GM10266 (cell line): ENCODE data around the gene HRH2.

ENCODE experiments used
- DNase-seq: peaks from one replicate; pipeline ENCODE4 v3.0.0; 2012; ENCODE audit errors: extremely low spot score
- CTCF ChIP-seq: IDR thresholded peaks from 2 replicates; pipeline ENCODE4 v1.5.1; 2012; ENCODE audit warnings: mild to moderate bottlenecking, low read depth; ENCODE audit not compliant: control insufficient read depth, insufficient read depth; ENCODE audit errors: missing control alignments

Gene HRH2

GRCh38 chr5:175710326-175710725, 52.5 kb downstream of the HRH2 start:
- DNase-seq = no peak
- no peak for TF ChIP-seq CTCF

- no peak for DNase-seq
- no peak for TF ChIP-seq CTCF
Measured at GRCh38 chr5:175711031-175711430, 53.2 kb downstream of the HRH2 start.

GRCh38 chr5:175711472-175712312, 53.8 kb downstream of the HRH2 start:
- no peak for DNase-seq
- TF ChIP-seq CTCF = no peak

GRCh38 chr5:175712313-175712680, 54.4 kb downstream of the HRH2 start:
- no peak for DNase-seq
- no peak for TF ChIP-seq CTCF

GRCh38 chr5:175712681-175713085, 54.8 kb downstream of the HRH2 start:
- no peak for TF ChIP-seq CTCF
- DNase-seq = no peak

- no peak for DNase-seq
- no peak for TF ChIP-seq CTCF
Measured at GRCh38 chr5:175713930-175714329, 56.1 kb downstream of the HRH2 start.

GRCh38 chr5:175714479-175715085, 56.7 kb downstream of the HRH2 start:
- no peak for DNase-seq
- no peak for TF ChIP-seq CTCF
